ENCODE data around the gene ZBTB20.
A peak's percentile ranks its signal among the peaks of the same experiment; 100 is the strongest.

Gene ZBTB20

DNA sequence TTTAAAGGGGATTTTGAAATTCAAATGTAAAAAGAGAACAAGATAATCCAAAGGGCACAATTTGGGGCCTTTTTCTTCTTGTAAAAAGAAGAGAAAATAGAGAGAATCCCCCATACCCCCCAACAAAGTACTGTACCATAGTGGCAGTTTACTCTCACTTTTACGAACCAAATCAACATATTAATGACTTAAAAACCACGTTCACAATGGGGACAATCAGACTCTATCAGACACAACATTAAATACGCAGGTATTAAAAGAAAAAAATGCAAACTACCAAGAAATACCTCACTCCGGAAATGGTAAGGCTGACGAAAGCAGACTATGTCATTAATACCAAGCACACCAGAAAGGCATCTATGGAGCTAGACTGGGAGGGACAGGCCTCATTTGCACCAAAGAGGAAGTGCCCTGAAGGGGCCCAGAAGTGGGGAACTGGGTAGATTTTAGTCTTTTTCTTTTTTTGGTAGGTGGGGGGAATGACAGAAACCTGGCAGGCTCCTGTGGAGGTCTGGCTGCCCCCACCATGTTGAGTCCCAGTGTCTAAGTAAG lies 719.0 kb downstream of the ZBTB20 start:
- Mint-ChIP-seq H3K4me1 (no peaks in the 10 kb centered on the region), H3K36me3 (peaks cover 2% of the 10 kb centered on the region), H3K9me3 (no peaks in the 10 kb centered on the region), H3K4me3 (no peak overlapping the region), H3K27me3 (no peaks in the 10 kb centered on the region), H3K27ac (no peak overlapping the region)

DNA sequence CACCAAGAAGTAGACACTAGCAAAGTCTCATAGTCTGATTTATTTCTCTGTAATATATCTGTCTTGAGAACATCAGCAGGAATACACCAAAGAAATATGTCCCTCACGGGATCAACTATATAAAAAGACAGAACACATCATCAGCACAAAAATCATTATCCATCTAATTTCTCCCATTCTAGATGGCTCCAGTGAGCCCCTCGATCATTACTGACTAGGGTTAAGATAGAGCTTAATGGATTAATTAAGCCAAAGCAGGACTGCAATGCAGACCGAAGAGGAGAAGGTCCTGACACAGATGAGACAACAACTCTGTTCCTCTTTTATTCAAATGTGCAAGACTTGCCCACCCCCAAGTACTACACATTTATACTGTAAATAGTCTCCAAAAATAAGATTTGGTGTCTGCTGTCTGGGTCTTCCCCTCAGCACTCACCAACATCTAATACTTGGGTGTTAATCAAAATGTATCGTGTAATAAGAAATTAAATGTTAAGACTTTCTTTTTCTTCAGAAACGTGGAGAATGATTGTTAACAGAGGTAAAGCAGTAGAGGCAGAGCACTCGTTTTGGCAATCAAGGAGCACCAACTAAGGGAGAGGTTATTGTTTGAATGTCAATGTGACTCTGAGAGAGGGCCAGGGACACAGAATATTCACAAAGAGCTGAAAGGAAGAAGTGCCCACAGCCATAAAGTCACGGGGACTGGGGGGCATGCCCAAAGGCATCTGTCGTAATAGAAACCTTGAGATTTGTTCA lies 719.6 kb downstream of the ZBTB20 start:
- H3K36me3 Mint-ChIP-seq, result peaks cover 2% of the 10 kb centered on the region
- H3K27ac Mint-ChIP-seq, result no peak overlapping the region
- no peaks in the 10 kb centered on the region for H3K27me3 Mint-ChIP-seq
- H3K4me1 Mint-ChIP-seq, result no peaks in the 10 kb centered on the region
- no peak overlapping the region for H3K4me3 Mint-ChIP-seq
- H3K9me3 Mint-ChIP-seq, result no peaks in the 10 kb centered on the region

DNA sequence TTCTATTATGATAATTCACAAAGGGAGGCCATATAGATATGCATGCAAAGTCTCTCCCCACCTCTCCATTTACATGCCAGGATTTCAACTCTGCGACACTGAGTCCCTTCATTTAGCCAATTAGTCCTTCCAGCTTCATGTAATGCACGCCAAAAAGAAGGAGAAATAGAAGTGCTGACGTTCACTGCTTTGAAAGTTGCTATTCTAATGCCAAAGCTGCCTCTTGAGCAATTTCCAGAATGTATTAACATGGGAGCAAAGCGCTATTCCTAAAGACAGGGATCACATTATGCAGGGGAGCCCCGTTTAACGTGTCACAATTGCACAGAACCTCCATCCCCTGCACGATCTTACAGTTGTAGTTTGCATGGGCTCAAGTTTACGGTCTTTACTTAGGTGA lies 722.8 kb downstream of the ZBTB20 start:
- Mint-ChIP-seq H3K27me3 (no peaks in the 10 kb centered on the region), H3K4me1 (peaks cover 5% of the 10 kb centered on the region), H3K36me3 (no peaks in the 10 kb centered on the region), H3K27ac (no peak overlapping the region), H3K9me3 (no peaks in the 10 kb centered on the region), H3K4me3 (no peak overlapping the region)

DNA sequence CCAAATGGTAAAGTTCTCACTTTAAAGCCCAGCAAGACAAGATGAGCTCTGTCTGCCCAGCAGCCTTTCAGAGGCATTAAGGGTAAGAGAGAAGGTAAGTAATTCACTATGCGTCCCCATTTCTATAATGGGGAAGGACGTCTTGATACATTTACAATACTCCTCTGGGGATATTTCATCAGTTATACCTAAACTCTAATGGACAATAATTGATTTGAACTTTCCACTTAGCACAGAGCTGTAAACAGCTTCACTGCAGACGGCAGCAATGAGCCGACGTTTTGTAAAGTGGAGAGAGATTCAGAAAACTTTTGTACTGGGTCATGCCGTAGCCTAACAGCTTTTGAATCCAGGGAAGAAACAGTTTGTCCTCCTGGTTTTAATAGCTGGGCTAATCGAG lies 725.9 kb downstream of the ZBTB20 start:
- H3K27me3 Mint-ChIP-seq, result no peaks in the 10 kb centered on the region
- H3K36me3 Mint-ChIP-seq, result no peaks in the 10 kb centered on the region
- peaks cover 24% of the 10 kb centered on the region for H3K4me1 Mint-ChIP-seq
- no peak overlapping the region for H3K27ac Mint-ChIP-seq
- no peaks in the 10 kb centered on the region for H3K9me3 Mint-ChIP-seq
- no peak overlapping the region for H3K4me3 Mint-ChIP-seq

- no peak overlapping the region for H3K27ac Mint-ChIP-seq
- no peaks in the 10 kb centered on the region for H3K27me3 Mint-ChIP-seq
- H3K9me3 Mint-ChIP-seq, result no peaks in the 10 kb centered on the region
- H3K4me3 Mint-ChIP-seq, result no peak overlapping the region
- H3K36me3 Mint-ChIP-seq, result no peaks in the 10 kb centered on the region
- H3K4me1 Mint-ChIP-seq, result peaks cover 24% of the 10 kb centered on the region
Measured at GRCh38 chr3:114420072-114420471, 727.0 kb downstream of the ZBTB20 start.

DNA sequence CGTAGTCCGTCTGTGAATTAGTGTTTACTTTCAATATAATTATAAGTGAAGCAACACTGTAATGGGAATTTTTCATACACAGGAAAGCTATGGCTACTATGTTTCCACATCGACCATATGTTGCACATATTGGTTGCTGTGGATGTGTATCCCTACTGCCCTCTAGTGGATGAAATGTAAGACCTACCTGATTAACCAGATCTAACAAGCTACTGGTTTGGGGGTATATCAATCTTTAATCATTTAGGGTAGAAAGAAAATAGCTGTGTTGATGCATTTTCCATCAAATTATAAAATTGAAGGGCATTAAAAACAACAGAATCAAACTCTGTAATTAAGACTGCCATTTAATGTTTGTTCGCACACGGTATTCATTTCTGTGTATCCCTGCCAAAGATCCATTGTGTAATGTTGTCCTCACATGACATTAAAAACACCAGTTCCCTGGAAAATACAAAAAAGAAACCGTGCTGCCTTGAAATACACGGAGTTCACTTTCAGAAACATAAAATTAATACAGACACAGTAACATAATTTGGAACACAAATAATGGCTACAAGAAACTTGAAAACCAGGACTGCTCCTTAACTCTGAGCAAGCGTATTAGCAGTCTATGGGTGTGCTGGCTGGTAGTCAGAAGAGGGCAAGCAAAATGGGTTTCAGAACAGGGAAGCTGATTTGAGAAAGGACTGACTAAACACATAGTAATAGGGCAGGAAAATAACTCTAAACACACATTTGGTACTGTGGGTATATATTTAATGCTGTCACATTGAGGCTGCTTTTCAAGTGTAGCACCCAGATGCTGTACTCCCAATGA lies 728.2 kb downstream of the ZBTB20 start:
- no peaks in the 10 kb centered on the region for H3K9me3 Mint-ChIP-seq
- no peaks in the 10 kb centered on the region for H3K27me3 Mint-ChIP-seq
- H3K36me3 Mint-ChIP-seq, result no peaks in the 10 kb centered on the region
- H3K27ac Mint-ChIP-seq, result no peak overlapping the region
- H3K4me1 Mint-ChIP-seq, result peaks cover 27% of the 10 kb centered on the region
- H3K4me3 Mint-ChIP-seq, result peak overlapping the region; percentile 19

DNA sequence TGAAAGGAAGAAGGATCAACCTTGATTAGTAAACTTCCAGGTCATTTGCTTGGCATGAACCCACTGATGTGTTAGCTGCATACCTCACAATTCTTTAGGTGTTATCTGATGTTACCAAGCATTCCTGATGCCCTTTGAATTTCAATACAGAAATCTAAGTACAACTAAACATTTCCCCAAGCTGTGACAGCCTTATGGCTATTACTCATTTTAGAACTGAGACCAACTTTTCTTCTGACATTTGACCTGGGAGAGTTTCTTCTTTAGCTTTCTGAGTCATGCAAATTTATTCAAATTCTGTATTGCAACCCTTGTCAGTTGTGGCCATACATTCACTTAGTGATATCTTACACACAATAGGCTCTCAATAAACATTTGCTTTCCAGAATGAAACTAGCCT lies 729.0 kb downstream of the ZBTB20 start:
- Mint-ChIP-seq H3K4me3 (no peak overlapping the region), H3K27me3 (no peaks in the 10 kb centered on the region), H3K4me1 (peaks cover 29% of the 10 kb centered on the region), H3K36me3 (no peaks in the 10 kb centered on the region), H3K27ac (no peak overlapping the region), H3K9me3 (no peaks in the 10 kb centered on the region)

DNA sequence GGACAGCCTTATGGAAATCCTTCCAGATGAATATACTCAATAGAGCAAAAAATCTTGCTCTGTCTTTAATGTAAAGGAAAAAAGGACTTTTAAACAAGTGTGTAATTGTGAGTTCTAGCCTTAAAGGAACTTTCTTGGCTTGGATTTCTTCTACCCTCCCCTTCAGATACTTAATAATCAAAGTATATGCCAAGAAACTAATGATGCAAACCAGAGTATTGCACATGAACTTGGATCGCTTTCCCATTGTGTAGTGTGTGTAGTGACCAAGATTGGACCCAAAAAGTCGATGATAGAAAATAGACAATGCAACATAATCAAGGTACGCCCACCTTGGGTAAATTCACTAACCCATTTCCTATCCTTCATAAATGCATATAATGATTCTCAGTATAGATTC lies 729.4 kb downstream of the ZBTB20 start:
- Mint-ChIP-seq H3K27me3 (no peaks in the 10 kb centered on the region), H3K4me3 (no peak overlapping the region), H3K4me1 (peaks cover 32% of the 10 kb centered on the region), H3K27ac (no peak overlapping the region), H3K9me3 (no peaks in the 10 kb centered on the region), H3K36me3 (no peaks in the 10 kb centered on the region)

- Mint-ChIP-seq H3K9me3 (no peaks in the 10 kb centered on the region), H3K4me1 (peaks cover 36% of the 10 kb centered on the region)
Measured at GRCh38 chr3:114417265-114417664, 729.8 kb downstream of the ZBTB20 start.

DNA sequence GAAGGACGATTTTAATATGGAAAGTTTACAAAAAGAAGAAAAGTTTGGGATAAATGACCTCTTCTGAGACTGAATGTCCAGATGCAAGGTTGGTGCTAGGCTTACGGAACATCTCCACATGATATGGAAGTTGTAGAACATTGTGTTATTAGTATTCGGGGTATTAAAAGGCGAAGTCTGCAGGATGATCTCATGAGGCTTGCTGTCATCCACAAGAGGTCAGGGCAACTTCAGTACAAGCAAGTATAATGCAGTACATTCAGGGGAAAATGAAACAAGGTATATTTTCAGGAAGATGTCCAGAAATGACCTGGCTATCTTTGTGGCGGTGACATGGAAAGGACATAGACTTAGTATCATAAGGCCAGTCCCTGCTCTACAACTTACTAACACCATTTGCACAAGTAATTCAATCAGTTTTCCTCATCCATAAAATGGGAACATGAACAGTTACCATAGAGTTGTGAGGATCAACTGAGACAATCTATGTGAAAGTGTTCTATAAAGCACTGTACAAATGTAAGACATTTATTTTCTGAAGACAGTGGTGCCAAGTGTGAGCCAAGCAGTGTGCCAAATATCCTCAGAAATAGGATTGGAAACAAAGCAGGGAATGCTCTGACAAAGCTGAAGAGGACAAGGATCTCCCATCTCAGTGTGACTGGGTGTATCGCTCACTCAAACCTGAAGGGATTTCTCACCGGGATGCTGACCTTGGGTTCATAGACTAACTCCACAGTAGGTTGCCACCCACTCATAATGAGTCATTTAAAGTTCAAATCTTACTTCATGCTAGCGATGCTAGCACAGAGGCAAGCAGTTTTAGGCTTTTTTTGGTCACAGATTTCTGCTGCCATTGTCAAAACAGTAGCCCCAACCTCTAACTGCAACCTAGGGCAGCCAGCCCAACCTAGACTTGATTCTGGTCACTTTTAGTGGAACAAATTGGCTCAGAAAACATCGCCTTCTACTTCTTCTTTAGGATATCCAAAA lies 735.0 kb downstream of the ZBTB20 start:
- Mint-ChIP-seq H3K36me3 (peaks cover 4% of the 10 kb centered on the region), H3K27ac (peak overlapping the region; percentile 19)

More at GRCh38 chr3:114417265-114417664, 729.8 kb downstream of the ZBTB20 start:
- Mint-ChIP-seq H3K4me3 (no peak overlapping the region), H3K27ac (no peak overlapping the region), H3K36me3 (no peaks in the 10 kb centered on the region), H3K27me3 (no peaks in the 10 kb centered on the region)

DNA sequence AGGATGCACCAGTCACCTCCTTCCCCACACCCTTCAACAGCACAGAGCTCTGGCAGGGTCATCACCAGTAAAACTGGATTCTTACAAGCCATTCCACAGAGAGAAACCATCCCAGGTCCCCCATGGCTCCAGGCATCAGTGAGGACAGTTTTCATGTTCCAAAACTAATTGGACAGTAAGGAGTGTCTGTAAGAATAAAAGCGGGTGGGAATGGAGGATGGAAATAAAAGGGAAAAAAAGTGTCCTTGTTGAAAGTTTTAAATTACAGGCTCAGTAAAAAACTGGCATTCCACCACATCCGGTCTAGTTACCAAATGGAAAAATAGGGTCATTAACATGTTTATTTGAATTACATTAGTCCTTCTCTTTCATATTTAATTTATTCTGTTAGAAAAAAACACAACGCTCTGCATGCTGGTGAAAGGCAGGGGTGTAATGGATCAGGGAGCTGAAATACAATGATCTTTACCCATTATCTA lies 735.9 kb downstream of the ZBTB20 start:
- Mint-ChIP-seq H3K36me3 (peaks cover 4% of the 10 kb centered on the region), H3K9me3 (no peaks in the 10 kb centered on the region), H3K4me1 (peaks cover 21% of the 10 kb centered on the region), H3K27ac (no peak overlapping the region), H3K27me3 (no peaks in the 10 kb centered on the region), H3K4me3 (no peak overlapping the region)

More for the DNA sequence above, 735.0 kb downstream of the ZBTB20 start:
- Mint-ChIP-seq H3K4me3 (no peak overlapping the region), H3K4me1 (peaks cover 21% of the 10 kb centered on the region), H3K27me3 (no peaks in the 10 kb centered on the region), H3K9me3 (no peaks in the 10 kb centered on the region)

- peaks cover 19% of the 10 kb centered on the region for H3K4me1 Mint-ChIP-seq
- peaks cover 4% of the 10 kb centered on the region for H3K36me3 Mint-ChIP-seq
- H3K9me3 Mint-ChIP-seq, result no peaks in the 10 kb centered on the region
- no peak overlapping the region for H3K27ac Mint-ChIP-seq
- H3K4me3 Mint-ChIP-seq, result no peak overlapping the region
- no peaks in the 10 kb centered on the region for H3K27me3 Mint-ChIP-seq
Measured at GRCh38 chr3:114408736-114409670, 738.1 kb downstream of the ZBTB20 start.

DNA sequence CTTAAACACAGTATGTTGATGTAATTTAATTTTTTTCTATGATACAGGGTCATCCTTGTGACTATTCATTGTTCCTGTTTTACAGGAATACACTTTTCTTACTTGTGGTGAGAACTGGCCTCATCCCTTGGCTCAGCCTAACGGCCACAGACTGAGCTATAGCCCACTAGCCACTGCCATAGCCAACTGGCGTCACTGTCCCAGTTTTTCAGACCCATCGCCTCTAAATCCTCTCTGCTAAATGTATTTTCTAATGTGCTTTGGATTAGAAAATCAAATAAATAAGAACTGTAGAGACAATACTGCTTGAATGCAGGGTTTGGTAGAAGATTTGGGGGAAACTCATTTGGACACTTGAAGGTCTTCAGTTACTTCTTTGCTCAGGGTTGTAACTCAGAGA lies 740.2 kb downstream of the ZBTB20 start:
- no peak overlapping the region for H3K27ac Mint-ChIP-seq
- H3K36me3 Mint-ChIP-seq, result peaks cover 4% of the 10 kb centered on the region
- H3K4me3 Mint-ChIP-seq, result no peak overlapping the region
- H3K27me3 Mint-ChIP-seq, result no peaks in the 10 kb centered on the region
- H3K4me1 Mint-ChIP-seq, result peaks cover 5% of the 10 kb centered on the region
- no peaks in the 10 kb centered on the region for H3K9me3 Mint-ChIP-seq

GRCh38 chr3:114406286-114406685 lies 740.8 kb downstream of the ZBTB20 start:
- peak overlapping the region; percentile 17 for H3K27ac Mint-ChIP-seq
- no peaks in the 10 kb centered on the region for H3K27me3 Mint-ChIP-seq
- H3K4me3 Mint-ChIP-seq, result no peak overlapping the region
- H3K4me1 Mint-ChIP-seq, result no peaks in the 10 kb centered on the region
- H3K36me3 Mint-ChIP-seq, result peaks cover 4% of the 10 kb centered on the region
- H3K9me3 Mint-ChIP-seq, result no peaks in the 10 kb centered on the region
